ENCODE results near the gene EHD1. TPM values are rescaled to one million over a fixed set of nuclear protein-coding genes. Genes with fewer than 3 reads are reported as not detected.
A peak's percentile ranks its signal among the peaks of the same experiment; 100 is the strongest.

The EHD1 gene
- total RNA-seq, 1 donor from 2014 or later = 86.0 TPM

- DNase-seq = no peak
Observed at GRCh38 chr11:64872790-64873488, 5.5 kb downstream of the EHD1 start.

- DNase-seq = no peak
Observed at GRCh38 chr11:64871492-64871891, 6.9 kb downstream of the EHD1 start.

- DNase-seq = peak; percentile 32
Observed at GRCh38 chr11:64870893-64871466, 7.4 kb downstream of the EHD1 start.

GRCh38 chr11:64870176-64870892 lies 8.1 kb downstream of the EHD1 start:
- peak; percentile 70 for DNase-seq

GRCh38 chr11:64869571-64870175 lies 8.7 kb downstream of the EHD1 start:
- peak; percentile 47 for DNase-seq

GRCh38 chr11:64868904-64869570 lies 9.4 kb downstream of the EHD1 start:
- peak; percentile 92 for DNase-seq

GRCh38 chr11:64867748-64868462 lies 10.5 kb downstream of the EHD1 start:
- DNase-seq = no peak

- no peak for DNase-seq
Observed at GRCh38 chr11:64866173-64866491, 12.3 kb downstream of the EHD1 start.

GRCh38 chr11:64865286-64866172 lies 12.9 kb downstream of the EHD1 start:
- DNase-seq = no peak

GRCh38 chr11:64864473-64865285 lies 13.7 kb downstream of the EHD1 start:
- DNase-seq = peak; percentile 84

GRCh38 chr11:64864135-64864472 lies 14.3 kb downstream of the EHD1 start:
- no peak for DNase-seq

GRCh38 chr11:64863391-64864060 lies 14.9 kb downstream of the EHD1 start:
- DNase-seq = peak; percentile 65

- peak; percentile 70 for DNase-seq
Observed at GRCh38 chr11:64862987-64863390, 15.4 kb downstream of the EHD1 start.

GRCh38 chr11:64861227-64861975 lies 17.0 kb downstream of the EHD1 start:
- no peak for DNase-seq

- no peak for DNase-seq
Observed at GRCh38 chr11:64859542-64860414, 18.6 kb downstream of the EHD1 start.

GRCh38 chr11:64858467-64859263 lies 19.8 kb downstream of the EHD1 start:
- DNase-seq = no peak

- no peak for DNase-seq
Observed at GRCh38 chr11:64857485-64857884, 20.9 kb downstream of the EHD1 start.

Data from tongue (tissue), 2 donors.